Muscle of leg (tissue), 11 donors: ENCODE data around the gene GTF2H4. TPM values are rescaled to one million over a fixed set of nuclear protein-coding genes. Genes with fewer than 3 reads are reported as not detected.

Experiments used
- DNase-seq: peaks from one replicate; pipeline ENCODE4 v3.0.0; 2013
- H3K27ac ChIP-seq: one replicate; pipeline ENCODE4 v1.5.1; 2013; ENCODE audit warnings: mild to moderate bottlenecking, low read length, control low read depth
- H3K27me3 ChIP-seq: one replicate; pipeline ENCODE4 v1.6.1; 2013; ENCODE audit warnings: low read length; ENCODE audit not compliant: control insufficient read depth, insufficient read depth
- H3K36me3 ChIP-seq: one replicate; pipeline ENCODE4 v1.6.1; 2013; ENCODE audit warnings: low read length; ENCODE audit not compliant: control insufficient read depth, insufficient read depth
- H3K4me1 ChIP-seq: one replicate; pipeline ENCODE4 v1.6.1; 2013; ENCODE audit warnings: low read length; ENCODE audit not compliant: control insufficient read depth, insufficient read depth
- H3K4me3 ChIP-seq: one replicate; pipeline ENCODE4 v1.5.1; 2013; ENCODE audit warnings: low read length, control low read depth
- H3K9me3 ChIP-seq: replicated peaks from 2 replicates; pipeline ENCODE4 v1.6.1; 2013; ENCODE audit warnings: low read depth, low read length; ENCODE audit not compliant: control insufficient read depth
- WGBS: methylation state at CpG from one replicate; pipeline ENCODE4 v1.1.5; 2013; ENCODE audit warnings: missing lambda C conversion rate; ENCODE audit not compliant: insufficient coverage; 5-methylcytosine and 5-hydroxymethylcytosine counted together
- polyA plus RNA-seq, 8 donors: library from polyadenylated mRNA; unstranded; fragments of 120-200 nt; gene quantifications; one replicate each; pipeline versions ENCODE4 v1.2.1 to v1.2.3, GENCODE V29; 2013; ENCODE audit warnings: inconsistent platforms in 1 of 8, low replicate concordance in 1 of 8; ENCODE audit not compliant: insufficient read length in 8 of 8, insufficient read depth in 1 of 8
- total RNA-seq: library from RNA; stranded (reverse); fragments of 120-200 nt; gene quantifications from one replicate; pipeline ENCODE4 v1.2.4, GENCODE V29; 2013

Gene GTF2H4
- total and polyA plus RNA-seq, 9 donors = 15.5 to 26.5 (median 23.5) TPM

DNA sequence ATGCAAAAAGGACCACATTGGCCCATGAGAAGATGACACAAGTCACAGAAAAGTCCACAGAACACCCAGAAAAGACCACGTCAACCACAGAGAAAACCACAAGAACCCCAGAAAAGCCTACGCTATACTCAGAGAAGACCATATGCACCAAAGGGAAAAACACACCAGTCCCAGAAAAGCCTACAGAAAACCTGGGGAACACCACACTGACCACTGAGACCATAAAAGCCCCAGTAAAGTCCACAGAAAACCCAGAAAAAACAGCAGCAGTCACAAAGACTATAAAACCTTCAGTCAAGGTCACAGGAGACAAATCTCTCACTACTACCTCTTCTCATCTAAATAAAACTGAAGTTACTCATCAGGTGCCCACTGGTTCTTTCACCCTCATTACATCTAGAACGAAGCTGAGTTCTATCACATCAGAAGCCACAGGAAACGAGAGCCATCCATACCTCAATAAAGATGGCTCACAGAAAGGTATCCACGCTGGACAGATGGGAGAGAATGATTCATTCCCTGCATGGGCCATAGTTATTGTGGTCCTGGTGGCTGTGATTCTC lies 44.0 kb downstream of the GTF2H4 start:
- peaks cover 38% of the 10 kb centered on the region for H3K27me3 ChIP-seq

GRCh38 chr6:30954631-30955366 lies 46.8 kb downstream of the GTF2H4 start:
- Histone ChIP-seq H3K27me3 (peaks cover 42% of the 10 kb centered on the region), H3K27ac (no peak overlapping the region), H3K36me3 (no peaks in the 10 kb centered on the region), H3K4me1 (peaks cover 12% of the 10 kb centered on the region), H3K4me3 (peak overlapping the region; percentile 43), H3K9me3 (no peaks in the 10 kb centered on the region)
- 62% methylated on average over 4 of the region's 9 CpGs for WGBS
- no peak for DNase-seq

More for the DNA sequence above, 44.0 kb downstream of the GTF2H4 start:
- DNase-seq = no peak
- no peak overlapping the region for H3K27ac ChIP-seq
- H3K4me3 ChIP-seq = no peak overlapping the region
- no peaks in the 10 kb centered on the region for H3K36me3 ChIP-seq
- H3K9me3 ChIP-seq = no peaks in the 10 kb centered on the region
- 90% methylated on average over 2 of the region's 5 CpGs for WGBS
- peaks cover 12% of the 10 kb centered on the region for H3K4me1 ChIP-seq

DNA sequence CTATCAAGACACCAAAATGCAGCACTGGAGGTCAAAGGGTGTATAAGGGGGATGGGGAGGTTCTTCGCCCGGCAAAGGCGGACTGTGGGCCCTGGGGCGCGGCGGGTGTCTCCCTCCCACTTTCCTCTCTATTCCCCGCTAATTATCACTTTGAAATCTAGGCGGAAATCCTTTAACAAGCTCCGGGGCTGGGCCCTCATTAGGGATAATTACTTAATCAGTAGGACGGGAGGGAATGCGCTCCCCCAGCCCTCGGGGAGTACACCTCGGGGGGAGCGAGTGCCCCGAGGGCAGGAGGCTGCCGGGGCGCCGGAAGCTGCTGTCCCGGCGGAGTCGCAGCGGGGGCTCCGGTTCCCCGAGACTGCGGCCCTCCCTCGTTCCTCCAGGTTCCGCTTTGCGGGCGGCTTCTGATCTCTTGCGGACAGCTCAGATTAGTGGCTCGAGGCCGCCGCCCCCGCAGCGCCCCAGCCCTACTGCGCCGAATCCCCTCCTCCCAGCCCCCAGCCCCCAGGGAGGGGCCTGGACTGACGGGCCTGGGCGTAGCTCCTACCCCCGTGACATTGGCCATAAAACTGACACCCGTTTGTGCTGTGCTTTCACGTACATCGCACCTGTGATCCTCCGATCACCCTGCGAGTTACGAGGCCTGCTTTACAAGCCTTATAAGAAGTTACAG lies 47.5 kb downstream of the GTF2H4 start:
- DNase-seq = peak; percentile 68
- Histone ChIP-seq H3K4me1 (peaks cover 12% of the 10 kb centered on the region), H3K4me3 (peak overlapping the region; percentile 43), H3K27me3 (peaks cover 40% of the 10 kb centered on the region), H3K36me3 (no peaks in the 10 kb centered on the region), H3K9me3 (no peaks in the 10 kb centered on the region), H3K27ac (no peak overlapping the region)
- WGBS = under 1% methylated on average over 34 of the region's 46 CpGs

GRCh38 chr6:30957716-30958115 lies 49.7 kb downstream of the GTF2H4 start:
- Histone ChIP-seq H3K4me3 (no peak overlapping the region), H3K27me3 (peaks cover 37% of the 10 kb centered on the region), H3K9me3 (no peaks in the 10 kb centered on the region), H3K4me1 (peaks cover 12% of the 10 kb centered on the region), H3K36me3 (no peaks in the 10 kb centered on the region), H3K27ac (no peak overlapping the region)
- no peak for DNase-seq
- WGBS = 50% methylated on average over 1 of the region's 2 CpGs

- 70% methylated on average over 3 of the region's 9 CpGs for WGBS
- Histone ChIP-seq H3K4me1 (peaks cover under 1% of the 10 kb centered on the region), H3K4me3 (no peak overlapping the region), H3K9me3 (no peaks in the 10 kb centered on the region), H3K27ac (no peak overlapping the region), H3K36me3 (no peaks in the 10 kb centered on the region), H3K27me3 (peaks cover 20% of the 10 kb centered on the region)
- no peak for DNase-seq
Observed at GRCh38 chr6:30960907-30961673, 53.1 kb downstream of the GTF2H4 start.

GRCh38 chr6:30962716-30963115 lies 54.7 kb downstream of the GTF2H4 start:
- no peak overlapping the region for H3K27ac ChIP-seq
- H3K27me3 ChIP-seq = peaks cover 10% of the 10 kb centered on the region
- no peaks in the 10 kb centered on the region for H3K4me1 ChIP-seq
- no peaks in the 10 kb centered on the region for H3K9me3 ChIP-seq
- DNase-seq = no peak
- H3K4me3 ChIP-seq = no peak overlapping the region
- no peaks in the 10 kb centered on the region for H3K36me3 ChIP-seq

GRCh38 chr6:30963641-30964040 lies 55.6 kb downstream of the GTF2H4 start:
- DNase-seq = no peak
- Histone ChIP-seq H3K4me3 (no peak overlapping the region), H3K9me3 (no peaks in the 10 kb centered on the region), H3K36me3 (no peaks in the 10 kb centered on the region), H3K27me3 (peaks cover 5% of the 10 kb centered on the region), H3K27ac (no peak overlapping the region), H3K4me1 (no peaks in the 10 kb centered on the region)
- WGBS = 50% methylated on average over 3 of the region's 6 CpGs

Other genes with a start within 250 kb of the GTF2H4 start
- gene DHX16, start 235.2 kb upstream of the GTF2H4 start, total RNA-seq = 18.6 TPM
- gene DHX16, start 235.2 kb upstream of the GTF2H4 start, polyA plus RNA-seq = 10 to 100 TPM; 22.1 to 29.1 (median 24.5) TPM
- gene PPP1R18, start 221.6 kb upstream of the GTF2H4 start, total RNA-seq = 19.3 TPM
- gene PPP1R18, start 221.6 kb upstream of the GTF2H4 start, polyA plus RNA-seq = 10 to 100 TPM; 36.8 to 54.3 (median 45.4) TPM
- gene NRM, start 217.2 kb upstream of the GTF2H4 start, total RNA-seq = 7.2 TPM
- 10 to 100 TPM; 34.4 to 49.7 (median 37.8) TPM for gene NRM, start 217.2 kb upstream of the GTF2H4 start, polyA plus RNA-seq
- 9.6 TPM for gene MDC1, start 190.9 kb upstream of the GTF2H4 start, total RNA-seq
- 10 to 100 TPM; 21.0 to 34.6 (median 25.5) TPM for gene MDC1, start 190.9 kb upstream of the GTF2H4 start, polyA plus RNA-seq
- gene TUBB, start 187.9 kb upstream of the GTF2H4 start, total RNA-seq = 403 TPM
- gene TUBB, start 187.9 kb upstream of the GTF2H4 start, polyA plus RNA-seq = 1,000 to 10,000 TPM in 3 of 8 donors, 100 to 1,000 TPM in 5; 686 to 1,098 (median 967) TPM
- gene FLOT1, start 165.5 kb upstream of the GTF2H4 start, total RNA-seq = 84.5 TPM
- gene FLOT1, start 165.5 kb upstream of the GTF2H4 start, polyA plus RNA-seq = 100 to 1,000 TPM in 6 of 8 donors, 10 to 100 TPM in 2; 94.9 to 113 (median 107) TPM
- 6.7 TPM for gene IER3, start 163.7 kb upstream of the GTF2H4 start, total RNA-seq
- gene IER3, start 163.7 kb upstream of the GTF2H4 start, polyA plus RNA-seq = 10 to 100 TPM in 6 of 8 donors, 1 to 10 TPM in 2; 5.8 to 22.6 (median 12.9) TPM
- gene DDR1, start 23.7 kb upstream of the GTF2H4 start, total RNA-seq = 42.4 TPM
- 10 to 100 TPM; 55.2 to 87.4 (median 70.1) TPM for gene DDR1, start 23.7 kb upstream of the GTF2H4 start, polyA plus RNA-seq
- gene VARS2, start 6.0 kb downstream of the GTF2H4 start, total RNA-seq = 23.4 TPM
- gene VARS2, start 6.0 kb downstream of the GTF2H4 start, polyA plus RNA-seq = 10 to 100 TPM; 20.1 to 34.8 (median 27.7) TPM
- gene SFTA2, start 24.0 kb downstream of the GTF2H4 start, total RNA-seq = not detected
- under 1 TPM in 3 of 8 donors, not detected in 5; 0.37 to 0.66 (median 0.47) TPM for gene SFTA2, start 24.0 kb downstream of the GTF2H4 start, polyA plus RNA-seq
- not detected for gene MUCL3, start 32.8 kb downstream of the GTF2H4 start, total RNA-seq
- gene MUCL3, start 32.8 kb downstream of the GTF2H4 start, polyA plus RNA-seq = under 1 TPM in 2 of 8 donors, not detected in 6; 0.05 to 0.15 TPM
- gene MUC21, start 75.5 kb downstream of the GTF2H4 start, total RNA-seq = not detected
- under 1 TPM in 1 of 8 donors, not detected in 7; 0.25 TPM for gene MUC21, start 75.5 kb downstream of the GTF2H4 start, polyA plus RNA-seq
- not detected for gene MUC22, start 102.3 kb downstream of the GTF2H4 start, total RNA-seq
- gene MUC22, start 102.3 kb downstream of the GTF2H4 start, polyA plus RNA-seq = 1 to 10 TPM in 1 of 8 donors, under 1 TPM in 2, not detected in 5; 0.04 to 2.4 (median 0.12) TPM
- gene C6orf15, start 204.4 kb downstream of the GTF2H4 start, total RNA-seq = not detected
- gene C6orf15, start 204.4 kb downstream of the GTF2H4 start, polyA plus RNA-seq = not detected
- gene PSORS1C1, start 206.6 kb downstream of the GTF2H4 start, total RNA-seq = 1.3 TPM
- gene PSORS1C1, start 206.6 kb downstream of the GTF2H4 start, polyA plus RNA-seq = 1 to 10 TPM in 1 of 8 donors, under 1 TPM in 7; 0.22 to 1.4 (median 0.70) TPM
- gene CDSN, start 212.2 kb downstream of the GTF2H4 start, total RNA-seq = not detected
- gene CDSN, start 212.2 kb downstream of the GTF2H4 start, polyA plus RNA-seq = under 1 TPM in 1 of 8 donors, not detected in 7; 0.07 TPM
- gene PSORS1C2, start 230.9 kb downstream of the GTF2H4 start, total RNA-seq = not detected
- gene PSORS1C2, start 230.9 kb downstream of the GTF2H4 start, polyA plus RNA-seq = under 1 TPM in 6 of 8 donors, not detected in 2; 0.09 to 0.27 (median 0.26) TPM
- gene CCHCR1, start 249.6 kb downstream of the GTF2H4 start, total RNA-seq = 16.4 TPM
- 10 to 100 TPM; 15.1 to 21.2 (median 17.6) TPM for gene CCHCR1, start 249.6 kb downstream of the GTF2H4 start, polyA plus RNA-seq